IMR-90 (cell line): ENCODE data around the gene SIK2. TPM values are rescaled to one million over a fixed set of nuclear protein-coding genes. Genes with fewer than 3 reads are reported as not detected.

ENCODE experiments used
- ATAC-seq: fragments of 200-7000 bp; cut with Tn5 transposase; 2 replicates; pipeline ENCODE4 v1.9.1; 2020; ENCODE audit warnings: low read depth, mild to moderate bottlenecking, moderate library complexity
- BruUV-seq: library from RNA; stranded (reverse); fragments of 400-500 nt; replicated peaks from 2 replicates; lab custom pipeline; 2021; lab: Mats Ljungman, UMichigan
- CTCF ChIA-PET: fragments of 300-600 bp; formaldehyde crosslinking; extraction: SDS; loops from one replicate; lab custom pipeline; 2021; ENCODE audit warnings: antibody characterized with exemption; lab: Yijun Ruan, JAX
- POLR2A ChIA-PET: fragments of 300-600 bp; sonication (Branson Sonifier 250); formaldehyde crosslinking; loops from one replicate; lab custom pipeline; 2022; ENCODE audit warnings: antibody characterized with exemption; ENCODE audit not compliant: unreplicated experiment; lab: Charles Lee
- DNase-seq: peaks from one replicate; pipeline ENCODE4 v3.0.0; 2013
- H2AFZ ChIP-seq: replicated peaks from 2 replicates; pipeline ENCODE3; 2013; ENCODE audit warnings: low read length, mild to moderate bottlenecking; ENCODE audit not compliant: poor library complexity
- H2AK5ac ChIP-seq: 2 replicates; pipeline ENCODE4 v1.6.1; 2013; ENCODE audit warnings: low read depth, low read length, inconsistent platforms
- H2AK9ac ChIP-seq: replicated peaks from 2 replicates; pipeline ENCODE3; 2013; ENCODE audit warnings: mild to moderate bottlenecking, low read depth, low read length, moderate library complexity; ENCODE audit not compliant: poor library complexity
- H2BK120ac ChIP-seq: 2 replicates; pipeline ENCODE4 v1.6.1; 2013; ENCODE audit warnings: low read depth, low read length, inconsistent platforms
- H2BK15ac ChIP-seq: 3 replicates; pipeline ENCODE4 v1.6.1; 2013; ENCODE audit warnings: low read depth, low read length, inconsistent platforms
- H2BK20ac ChIP-seq: 2 replicates; pipeline ENCODE4 v1.6.1; 2013; ENCODE audit warnings: low read depth, mild to moderate bottlenecking, inconsistent platforms, low read length, moderate library complexity
- H2BK5ac ChIP-seq: 2 replicates; pipeline ENCODE4 v1.6.1; 2013; ENCODE audit warnings: mild to moderate bottlenecking, low read depth, low read length, inconsistent platforms; ENCODE audit not compliant: poor library complexity, severe bottlenecking
- H3K14ac ChIP-seq: replicated peaks from 2 replicates; pipeline ENCODE4 v1.6.1; 2013; ENCODE audit warnings: low read depth, low read length, inconsistent platforms
- H3K18ac ChIP-seq: 2 replicates; pipeline ENCODE4 v1.6.1; 2013; ENCODE audit warnings: low read depth, low read length, control low read depth
- H3K23ac ChIP-seq: 2 replicates; pipeline ENCODE4 v1.6.1; 2013; ENCODE audit warnings: low read depth, low read length, inconsistent platforms
- H3K27ac ChIP-seq: 2 replicates; pipeline ENCODE4 v1.5.1; 2013; ENCODE audit warnings: mild to moderate bottlenecking, control low read depth, low read length; ENCODE audit not compliant: insufficient read depth
- H3K27me3 ChIP-seq: 2 replicates; pipeline ENCODE4 v1.6.1; 2013; ENCODE audit warnings: low read length; ENCODE audit not compliant: control insufficient read depth, insufficient read depth
- H3K36me3 ChIP-seq: 2 replicates; pipeline ENCODE4 v1.6.1; 2013; ENCODE audit warnings: low read length, mixed read lengths; ENCODE audit not compliant: control insufficient read depth, insufficient read depth
- H3K4ac ChIP-seq: 2 replicates; pipeline ENCODE4 v1.6.1; 2013; ENCODE audit warnings: low read depth, low read length, inconsistent platforms
- H3K4me1 ChIP-seq: 2 replicates; pipeline ENCODE4 v1.6.1; 2013; ENCODE audit warnings: low read length, mixed read lengths; ENCODE audit not compliant: control insufficient read depth, insufficient read depth
- H3K4me2 ChIP-seq: 2 replicates; pipeline ENCODE4 v1.6.1; 2013; ENCODE audit warnings: low read depth, mild to moderate bottlenecking, control low read depth, low read length, moderate library complexity
- H3K4me3 ChIP-seq: 2 replicates; pipeline ENCODE4 v1.5.1; 2013; ENCODE audit warnings: low read depth, mild to moderate bottlenecking, control low read depth, low read length, moderate library complexity; ENCODE audit not compliant: insufficient read depth
- H3K56ac ChIP-seq: 2 replicates; pipeline ENCODE4 v1.6.1; 2013; ENCODE audit warnings: low read length, inconsistent platforms; ENCODE audit not compliant: insufficient read depth; ENCODE audit errors: extremely low read depth
- H3K79me1 ChIP-seq, 2 experiments: 2 replicates each; pipeline ENCODE4 v1.6.1; 2013; ENCODE audit warnings: low read length in 2 of 2, inconsistent platforms in 1 of 2, low read depth in 1 of 2
- H3K9ac ChIP-seq: 2 replicates; pipeline ENCODE4 v1.6.1; 2013; ENCODE audit warnings: low read depth, low read length, control low read depth
- H3K9me1 ChIP-seq: 2 replicates; pipeline ENCODE4 v1.6.1; 2013; ENCODE audit warnings: low read length, inconsistent platforms; ENCODE audit not compliant: insufficient read depth
- H3K9me3 ChIP-seq: 2 replicates; pipeline ENCODE4 v1.6.1; 2013; ENCODE audit warnings: low read length; ENCODE audit not compliant: control insufficient read depth, insufficient read depth
- H4K20me1 ChIP-seq: 2 replicates; pipeline ENCODE4 v1.6.1; 2013; ENCODE audit warnings: low read length, inconsistent platforms; ENCODE audit not compliant: insufficient read depth
- H4K5ac ChIP-seq: 2 replicates; pipeline ENCODE4 v1.6.1; 2013; ENCODE audit warnings: mild to moderate bottlenecking, low read depth, low read length, control low read depth
- H4K8ac ChIP-seq, 2 experiments: 2 replicates each; pipeline ENCODE4 v1.6.1; 2013; ENCODE audit warnings: low read depth in 2 of 2, low read length in 2 of 2, control low read depth in 1 of 2, inconsistent platforms in 1 of 2
- H4K91ac ChIP-seq: 2 replicates; pipeline ENCODE4 v1.6.1; 2013; ENCODE audit warnings: low read depth, low read length, inconsistent platforms; ENCODE audit not compliant: insufficient read depth
- CHD1 ChIP-seq: IDR thresholded peaks from 2 replicates; pipeline ENCODE4 v1.6.1; 2012; ENCODE audit warnings: low read depth, low read length, improper control_type of control experiment
- MXI1 ChIP-seq: IDR thresholded peaks from 2 replicates; pipeline ENCODE4 v1.6.1; 2012; ENCODE audit warnings: low read depth, mild to moderate bottlenecking, low read length, moderate library complexity, borderline replicate concordance
- WGBS, 2 experiments: methylation state at CpG; one replicate each; pipeline versions ENCODE4 v1.1.5 to v1.1.7; 2013; ENCODE audit warnings: missing lambda C conversion rate in 2 of 2; ENCODE audit not compliant: insufficient read length in 1 of 2; ENCODE audit errors: extremely low coverage in 2 of 2; 5-methylcytosine and 5-hydroxymethylcytosine counted together
- dilution Hi-C: fragments of 300-500 bp; cut with HindIII; formaldehyde crosslinking; loops from one replicate; pipeline ENCODE4 v1.14.3; 2018; ENCODE audit warnings: low sequenced_read_pairs; ENCODE audit not compliant: unreplicated experiment
- in situ Hi-C: fragments of 300-500 bp; cut with MboI; formaldehyde crosslinking; loops from 3 replicates; pipeline ENCODE4 v1.14.3; 2019; ENCODE audit warnings: low sequenced_read_pairs, inconsistent platforms, mixed read lengths
- intact Hi-C: fragments of 100-400 bp; cut with micrococcal nuclease; formaldehyde crosslinking; loops from 2 replicates; pipeline ENCODE4 v1.10.0; 2022
- polyA plus RNA-seq, 3 experiments: library from polyadenylated mRNA; depleted of rRNA; stranded (reverse); fragments of >200 nt; gene quantifications; 2 replicates each; pipeline ENCODE4 v1.2.3, GENCODE V29; 2012; ENCODE audit warnings: low replicate concordance in 1 of 3
- total RNA-seq: library from RNA; depleted of rRNA; stranded (reverse); fragments of >200 nt; gene quantifications from 2 replicates; pipeline ENCODE4 v1.2.3, GENCODE V29; 2012

SIK2 gene
- total and polyA plus RNA-seq, 2 of the 4 experiments (the other 2 are of a cell fraction) = 7.9 to 10.4 TPM

- BruUV-seq = no TSS peak
These were observed 63.5 kb downstream of the SIK2 start for GRCh38 chr11:111665777-111666176.

More at GRCh38 chr11:111665777-111666176, 63.5 kb downstream of the SIK2 start:
- H4K5ac ChIP-seq = no peak overlapping the region
- dilution Hi-C loops = no loop called here
- H3K56ac ChIP-seq = no peak overlapping the region
- H3K4me2 ChIP-seq = no peak overlapping the region
- no CpG with 5 or more reads among the region's 3 CpGs for whole genome bisulfite sequencing, 2 experiments
- H3K18ac ChIP-seq = no peak overlapping the region
- no peak overlapping the region for H3K4me3 ChIP-seq
- H2BK20ac ChIP-seq = no peak overlapping the region
- no peaks in the 10 kb centered on the region for H3K4me1 ChIP-seq
- H3K27me3 ChIP-seq = no peaks in the 10 kb centered on the region
- ChIA-PET CTCF (no interaction called here), POLR2A (no interaction called here)
- ATAC-seq (peak; percentile 54), DNase-seq (peak; percentile 71)
- H3K27ac ChIP-seq = no peak overlapping the region
- no peak overlapping the region for H2BK5ac ChIP-seq
- no peak overlapping the region for H2AFZ ChIP-seq
- H3K36me3 ChIP-seq = peaks cover 11% of the 10 kb centered on the region
- H2AK9ac ChIP-seq = no peak overlapping the region
- no peak overlapping the region for H2BK15ac ChIP-seq
- intact Hi-C loops = no loop called here
- no peak overlapping the region for H2BK120ac ChIP-seq
- H3K9ac ChIP-seq = no peak overlapping the region
- peaks cover 25% of the 10 kb centered on the region for H4K20me1 ChIP-seq
- no peaks in the 10 kb centered on the region for H3K9me3 ChIP-seq
- peaks cover 27 to 64% of the 10 kb centered on the region in 2 experiments for H3K79me1 ChIP-seq
- H3K14ac ChIP-seq = no peak overlapping the region
- peaks cover 8% of the 10 kb centered on the region for H3K9me1 ChIP-seq
- no peak overlapping the region for H3K23ac ChIP-seq
- TF ChIP-seq CHD1 (no peak), MXI1 (peak; percentile 52; the same call in 1 of the 2 replicates)
- H4K8ac ChIP-seq = no peak overlapping the region
- no peak overlapping the region for H4K91ac ChIP-seq
- in situ Hi-C loops = no loop called here
- H2AK5ac ChIP-seq = no peak overlapping the region
- no peak overlapping the region for H3K4ac ChIP-seq
